H1 (cell line): ENCODE measurements around the gene COLQ.

Source experiments
- CTCF ChIP-seq, 3 experiments: IDR thresholded peaks; 1 replicate in 2 of 3; 2 replicates in 1 of 3; pipeline versions ENCODE4 v1.5.1 to v1.6.1; 2011; ENCODE audit warnings: low read length in 3 of 3, mild to moderate bottlenecking in 3 of 3, inconsistent platforms in 2 of 3, low read depth in 1 of 3, moderate library complexity in 1 of 3; ENCODE audit not compliant: insufficient read depth in 1 of 3; ENCODE audit errors: control extremely low read depth in 1 of 3
- HDAC6 ChIP-seq: IDR thresholded peaks from one replicate; pipeline ENCODE4 v1.7.1; 2012; ENCODE audit warnings: low read depth, mild to moderate bottlenecking, inconsistent platforms, low read length, moderate library complexity
- POLR2A ChIP-seq, 2 experiments: IDR thresholded peaks; 1 replicate in 1 of 2; 2 replicates in 1 of 2; pipeline ENCODE4 v1.6.1; 2011; ENCODE audit warnings: low read depth in 2 of 2, low read length in 2 of 2, mild to moderate bottlenecking in 2 of 2; ENCODE audit errors: control extremely low read depth in 1 of 2
- POLR2AphosphoS5 ChIP-seq: IDR thresholded peaks from 2 replicates; pipeline ENCODE4 v1.6.1; 2011; ENCODE audit warnings: low read depth, low read length
- TCF12 ChIP-seq: IDR thresholded peaks from 2 replicates; pipeline ENCODE4 v1.6.1; 2011; ENCODE audit warnings: low read depth, mild to moderate bottlenecking, low read length

GRCh38 chr3:15501126-15501525 is 20.4 kb downstream of the COLQ start:
- TF ChIP-seq CTCF (IDR thresholded peaks at IDR 0.05; ENCODE audit: control extremely low read depth in 1 of 3, insufficient read depth in 1 of 3, low read depth in 1 of 3, low read length in 3 of 3) (no peak), HDAC6 (no peak), TCF12 (no peak), POLR2A (IDR thresholded peaks at IDR 0.05; ENCODE audit: control extremely low read depth in 1 of 2, low read depth in 2 of 2, low read length in 2 of 2) (no peak), POLR2AphosphoS5 (no peak)
